Measurements from ENCODE around the gene KRTAP1-4.
"Not testable (repeated sequence)": the region's sequence is repeated elsewhere in the genome, so short reads cannot be mapped to it uniquely, and the experiment has no call there.

KRTAP1-4 gene

GRCh38 chr17:41002814-41003213 lies 27.2 kb downstream of the KRTAP1-4 start:
- DNase-seq: no peak

DNA sequence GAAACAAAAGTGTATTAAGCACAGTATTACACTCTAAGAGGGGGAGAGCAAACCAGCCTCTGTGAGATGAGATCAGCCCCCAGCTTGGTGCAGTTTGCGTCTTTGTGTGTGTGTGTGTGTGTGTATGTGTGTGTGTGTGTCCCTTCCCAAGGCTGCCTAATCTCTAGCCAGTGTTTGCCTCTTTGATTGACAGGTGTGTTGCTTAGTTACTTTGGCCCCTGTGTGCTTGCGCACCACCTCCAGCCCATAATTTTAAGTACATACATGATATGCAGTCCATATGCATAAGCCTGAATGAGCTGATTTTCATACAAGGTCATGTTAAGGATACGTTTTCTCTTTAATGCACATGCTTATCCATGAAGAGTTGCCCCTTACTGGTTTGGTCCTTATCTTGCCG lies 28.2 kb downstream of the KRTAP1-4 start:
- DNase-seq: no peak

- DNase-seq: not testable (repeated sequence)
Measured at GRCh38 chr17:40999563-40999962, 30.4 kb downstream of the KRTAP1-4 start, which contains the start of gene KRTAP3-2. KRTAP3-2 (minus strand) TSS chr17:40999906; CDS start chr17:40999853, 53 bp downstream.

DNA sequence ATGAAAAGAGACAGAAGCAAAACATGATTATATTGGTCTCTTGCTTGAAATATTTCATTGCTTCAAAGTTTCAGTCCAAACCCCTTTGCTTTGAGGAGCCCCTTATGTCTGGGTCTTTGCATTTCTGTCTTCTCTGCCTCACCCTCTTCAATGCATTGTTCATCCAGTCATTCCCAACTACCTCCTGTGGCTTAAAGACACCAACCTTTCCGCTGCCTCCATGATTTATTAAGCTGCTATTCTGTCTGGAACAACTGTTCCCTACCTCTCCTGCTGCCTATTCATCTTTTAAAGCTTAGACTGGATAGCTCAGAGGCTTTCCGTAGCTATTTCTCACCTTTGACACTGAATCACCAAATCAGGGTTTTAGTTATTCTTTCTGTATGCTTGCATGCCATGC lies 32.6 kb downstream of the KRTAP1-4 start:
- no peak for DNase-seq

GRCh38 chr17:40996829-40997228 lies 33.2 kb downstream of the KRTAP1-4 start:
- DNase-seq: no peak

DNA sequence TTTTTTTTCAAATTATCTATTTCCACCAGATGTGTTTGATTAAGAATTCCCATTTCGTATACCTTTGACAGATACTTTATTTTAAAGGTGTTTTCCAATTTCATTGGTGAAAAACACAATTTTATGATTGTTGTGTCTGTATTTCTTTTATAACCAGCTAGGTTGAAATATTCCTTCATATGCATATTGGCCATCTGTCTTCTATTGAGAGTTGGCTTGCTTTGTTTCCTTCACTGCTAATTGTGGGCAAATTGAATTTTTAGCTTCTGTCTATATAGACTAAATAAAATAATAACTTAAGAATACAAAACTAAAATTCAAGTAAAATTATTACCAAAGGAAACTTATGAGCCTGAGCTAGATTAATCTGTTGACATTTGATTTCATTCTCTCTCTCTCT lies 34.9 kb downstream of the KRTAP1-4 start:
- no peak for DNase-seq

DNA sequence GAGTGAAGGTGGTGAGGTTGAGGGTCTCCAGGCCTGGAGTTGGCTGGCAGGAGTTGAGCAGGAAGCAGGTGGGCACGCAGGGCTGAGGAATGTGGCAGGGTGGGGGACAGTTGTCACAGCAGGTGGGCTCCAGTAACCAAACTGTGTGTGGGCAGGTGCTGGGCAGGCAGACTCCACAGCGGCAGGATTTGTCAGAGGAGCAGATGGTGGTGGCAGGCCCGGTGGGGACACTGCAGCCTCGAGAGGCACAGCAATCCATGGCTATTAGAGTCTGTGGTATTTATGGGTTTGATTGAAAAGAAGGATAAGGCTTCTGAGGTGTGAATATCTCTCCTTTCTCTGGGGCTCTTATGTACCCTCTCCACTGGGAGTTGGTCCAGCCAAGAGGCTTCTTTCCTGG lies 36.2 kb downstream of the KRTAP1-4 start, which contains the start of gene KRTAP3-3:
Gene KRTAP3-3, minus strand, starts transcription at position 326 of the 400 bp plus-strand sequence. Its CDS starts 67 bp downstream, at position 259.
- DNase-seq: no peak

- DNase-seq: no peak
Measured at GRCh38 chr17:40993084-40993483, 36.9 kb downstream of the KRTAP1-4 start.

GRCh38 chr17:40992666-40993065 lies 37.3 kb downstream of the KRTAP1-4 start:
- DNase-seq: no peak

DNA sequence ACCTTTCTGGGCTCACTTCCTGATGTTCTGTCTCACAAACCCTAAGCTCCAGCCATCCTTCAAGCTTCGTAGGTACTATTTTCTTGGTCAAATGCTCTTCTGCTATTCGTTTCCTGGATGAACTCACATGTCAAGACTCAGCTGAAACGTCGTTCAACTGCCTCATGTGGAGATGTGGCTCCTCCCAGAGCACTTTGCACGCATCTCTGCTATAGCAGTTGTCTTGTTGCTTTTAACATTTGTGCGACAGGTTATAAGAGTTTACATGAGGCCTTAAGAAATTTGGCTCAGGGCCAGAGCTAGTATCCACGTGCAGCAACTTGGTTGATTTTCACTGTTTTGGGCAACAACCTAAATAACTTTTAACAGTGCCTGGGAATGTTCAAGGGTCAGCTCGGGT lies 43.1 kb downstream of the KRTAP1-4 start:
- no peak for DNase-seq

- no peak for DNase-seq
Measured at GRCh38 chr17:40984226-40984625, 45.8 kb downstream of the KRTAP1-4 start, which contains the start of gene KRT40. KRT40 (minus strand) TSS chr17:40984326; CDS start chr17:40984273, 53 bp downstream.

DNA sequence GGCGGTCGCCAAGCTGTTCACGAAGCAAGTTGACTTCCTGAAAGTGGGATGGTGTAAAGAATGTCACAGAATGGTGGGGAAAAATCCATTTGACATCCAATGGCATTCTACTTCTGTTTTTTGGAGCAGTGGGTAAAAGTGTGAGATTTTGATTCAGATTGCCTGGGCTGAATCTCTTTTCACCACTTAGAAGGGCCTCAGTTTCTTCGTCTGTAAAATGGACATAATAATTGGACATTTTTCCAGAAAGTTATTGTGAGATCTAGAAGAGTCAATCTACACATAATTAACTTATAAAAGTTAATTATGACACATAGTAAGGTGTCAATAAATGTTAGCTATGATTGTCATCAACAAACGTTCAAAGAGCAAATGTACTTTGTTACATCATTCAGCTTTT lies 48.9 kb downstream of the KRTAP1-4 start:
- no peak for DNase-seq

DNA sequence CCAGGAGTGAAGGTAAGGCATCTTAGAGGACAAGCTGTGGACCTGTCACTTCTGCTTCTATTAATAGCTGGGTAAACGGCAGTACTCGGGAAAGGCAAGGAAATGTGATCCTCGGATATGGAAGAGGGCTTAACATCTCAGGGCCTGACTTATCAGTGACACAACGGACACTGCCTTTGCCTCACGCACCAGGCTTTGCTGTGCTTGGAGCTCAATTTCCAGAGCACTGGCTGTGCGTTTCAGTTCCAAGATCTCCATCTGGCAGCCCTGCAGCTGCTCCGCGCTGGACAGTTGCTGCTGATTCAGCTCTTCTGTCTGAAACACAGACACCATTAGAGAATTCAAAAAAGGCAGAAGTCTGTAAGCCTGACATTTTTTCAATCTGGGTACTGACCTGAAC lies 49.4 kb downstream of the KRTAP1-4 start:
- no peak for DNase-seq

DNA sequence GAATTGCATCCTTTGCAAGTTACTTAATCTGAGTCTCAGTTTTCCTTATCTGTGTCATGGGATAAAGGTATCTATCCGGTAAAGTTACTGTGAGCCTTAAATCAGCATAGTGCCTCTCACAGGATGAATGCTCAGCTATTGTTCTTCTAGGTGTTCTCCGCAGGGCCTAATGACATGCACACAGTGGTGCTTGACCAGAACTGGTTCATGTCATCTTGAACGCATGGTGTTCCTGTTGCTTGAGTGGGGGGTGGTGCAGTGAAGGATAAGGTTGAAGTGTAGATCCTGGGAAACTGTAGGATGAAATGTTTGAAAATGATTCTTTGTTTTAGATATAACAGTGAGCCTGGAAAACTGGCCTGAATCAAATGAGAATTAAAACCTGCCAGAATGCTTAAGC lies 49.9 kb downstream of the KRTAP1-4 start:
- no peak for DNase-seq
